Measurements from ENCODE around the gene C16orf87.

- no peak for TF ChIP-seq CTCF (IDR thresholded peaks at IDR 0.05)
- TF ChIP-seq, protein P1, sequence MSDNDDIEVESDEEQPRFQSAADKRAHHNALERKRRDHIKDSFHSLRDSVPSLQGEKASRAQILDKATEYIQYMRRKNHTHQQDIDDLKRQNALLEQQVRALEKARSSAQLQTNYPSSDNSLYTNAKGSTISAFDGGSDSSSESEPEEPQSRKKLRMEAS (CRISPR knock-in tag; IDR thresholded peaks at IDR 0.05) = no peak
- TF ChIP-seq, protein P2, sequence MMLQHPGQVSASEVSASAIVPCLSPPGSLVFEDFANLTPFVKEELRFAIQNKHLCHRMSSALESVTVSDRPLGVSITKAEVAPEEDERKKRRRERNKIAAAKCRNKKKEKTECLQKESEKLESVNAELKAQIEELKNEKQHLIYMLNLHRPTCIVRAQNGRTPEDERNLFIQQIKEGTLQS (CRISPR knock-in tag; conservative IDR thresholded peaks at IDR 0.05) = no peak
- no peak for TF ChIP-seq TCF7 (CRISPR knock-in tag; IDR thresholded peaks at IDR 0.05; ENCODE audit: low read depth)
- no peak for TF ChIP-seq HMGXB4 (CRISPR knock-in tag; IDR thresholded peaks at IDR 0.05)
- TF ChIP-seq, protein P3, sequence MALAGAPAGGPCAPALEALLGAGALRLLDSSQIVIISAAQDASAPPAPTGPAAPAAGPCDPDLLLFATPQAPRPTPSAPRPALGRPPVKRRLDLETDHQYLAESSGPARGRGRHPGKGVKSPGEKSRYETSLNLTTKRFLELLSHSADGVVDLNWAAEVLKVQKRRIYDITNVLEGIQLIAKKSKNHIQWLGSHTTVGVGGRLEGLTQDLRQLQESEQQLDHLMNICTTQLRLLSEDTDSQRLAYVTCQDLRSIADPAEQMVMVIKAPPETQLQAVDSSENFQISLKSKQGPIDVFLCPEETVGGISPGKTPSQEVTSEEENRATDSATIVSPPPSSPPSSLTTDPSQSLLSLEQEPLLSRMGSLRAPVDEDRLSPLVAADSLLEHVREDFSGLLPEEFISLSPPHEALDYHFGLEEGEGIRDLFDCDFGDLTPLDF (CRISPR knock-in tag; IDR thresholded peaks at IDR 0.05) = no peak
- no peak for TF ChIP-seq ATF2 (CRISPR knock-in tag; IDR thresholded peaks at IDR 0.05; ENCODE audit: borderline replicate concordance, low read depth)
- no peak for TF ChIP-seq TEAD4 (CRISPR knock-in tag; IDR thresholded peaks at IDR 0.05)
These were observed 83.9 kb downstream of the C16orf87 start for GRCh38 chr16:46746821-46747776.
